Activated CD4-positive, alpha-beta T cell treated with anti-CD3 and anti-CD28 coated beads for 36 hours (primary cell): ENCODE data around the gene EEF1AKMT1. TPM values are rescaled to one million over a fixed set of nuclear protein-coding genes. Genes with fewer than 3 reads are reported as not detected.

Experiments
- ATAC-seq: fragments of 200-7000 bp; cut with Tn5 transposase; one replicate; pipeline ENCODE4 v1.10.0; 2021; ENCODE audit warnings: mild to moderate bottlenecking, moderate library complexity
- CTCF ChIA-PET: fragments of 350-600 bp; sonication (Branson Sonifier 250); formaldehyde crosslinking; loops from one replicate; lab custom pipeline; 2021; ENCODE audit warnings: antibody characterized with exemption; lab: Charles Lee
- POLR2A ChIA-PET: fragments of 350-600 bp; sonication (Branson Sonifier 250); formaldehyde crosslinking; loops from one replicate; lab custom pipeline; 2021; ENCODE audit warnings: antibody characterized with exemption, inconsistent platforms; lab: Charles Lee
- DNase-seq: peaks from one replicate; pipeline ENCODE4 v3.0.0-alpha.2; 2020
- H3K27ac Mint-ChIP-seq: one replicate; pipeline ENCODE4 v1.8.0; 2021; ENCODE audit warnings: mixed read lengths
- H3K27me3 Mint-ChIP-seq: one replicate; pipeline ENCODE4 v1.8.0; 2021; ENCODE audit warnings: mixed read lengths
- H3K36me3 Mint-ChIP-seq: one replicate; pipeline ENCODE4 v1.8.0; 2021; ENCODE audit warnings: low read depth, mixed read lengths
- H3K4me1 Mint-ChIP-seq: one replicate; pipeline ENCODE4 v1.8.0; 2021; ENCODE audit warnings: mixed read lengths
- H3K4me3 Mint-ChIP-seq: one replicate; pipeline ENCODE4 v1.8.0; 2021; ENCODE audit warnings: mild to moderate bottlenecking, moderate library complexity, mixed read lengths
- H3K9me3 Mint-ChIP-seq: one replicate; pipeline ENCODE4 v1.8.0; 2021; ENCODE audit warnings: low read depth, mixed read lengths
- intact Hi-C, 2 experiments: fragments of 100-400 bp; cut with DNase I in 1 of 2; cut with micrococcal nuclease in 1 of 2; formaldehyde crosslinking; loops; one replicate each; pipeline versions ENCODE4 v1.14.2 to v1.15.1; 2022 to 2024; cut with DNase I, micrococcal nuclease
- total RNA-seq, 2 experiments: library from RNA; stranded (reverse); gene quantifications; one replicate each; pipeline ENCODE4 v1.2.3, GENCODE V29; 2021

Gene EEF1AKMT1, protein sequence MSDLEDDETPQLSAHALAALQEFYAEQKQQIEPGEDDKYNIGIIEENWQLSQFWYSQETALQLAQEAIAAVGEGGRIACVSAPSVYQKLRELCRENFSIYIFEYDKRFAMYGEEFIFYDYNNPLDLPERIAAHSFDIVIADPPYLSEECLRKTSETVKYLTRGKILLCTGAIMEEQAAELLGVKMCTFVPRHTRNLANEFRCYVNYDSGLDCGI
- total RNA-seq: 10 to 100 TPM; 21.0 to 23.9 TPM

DNA sequence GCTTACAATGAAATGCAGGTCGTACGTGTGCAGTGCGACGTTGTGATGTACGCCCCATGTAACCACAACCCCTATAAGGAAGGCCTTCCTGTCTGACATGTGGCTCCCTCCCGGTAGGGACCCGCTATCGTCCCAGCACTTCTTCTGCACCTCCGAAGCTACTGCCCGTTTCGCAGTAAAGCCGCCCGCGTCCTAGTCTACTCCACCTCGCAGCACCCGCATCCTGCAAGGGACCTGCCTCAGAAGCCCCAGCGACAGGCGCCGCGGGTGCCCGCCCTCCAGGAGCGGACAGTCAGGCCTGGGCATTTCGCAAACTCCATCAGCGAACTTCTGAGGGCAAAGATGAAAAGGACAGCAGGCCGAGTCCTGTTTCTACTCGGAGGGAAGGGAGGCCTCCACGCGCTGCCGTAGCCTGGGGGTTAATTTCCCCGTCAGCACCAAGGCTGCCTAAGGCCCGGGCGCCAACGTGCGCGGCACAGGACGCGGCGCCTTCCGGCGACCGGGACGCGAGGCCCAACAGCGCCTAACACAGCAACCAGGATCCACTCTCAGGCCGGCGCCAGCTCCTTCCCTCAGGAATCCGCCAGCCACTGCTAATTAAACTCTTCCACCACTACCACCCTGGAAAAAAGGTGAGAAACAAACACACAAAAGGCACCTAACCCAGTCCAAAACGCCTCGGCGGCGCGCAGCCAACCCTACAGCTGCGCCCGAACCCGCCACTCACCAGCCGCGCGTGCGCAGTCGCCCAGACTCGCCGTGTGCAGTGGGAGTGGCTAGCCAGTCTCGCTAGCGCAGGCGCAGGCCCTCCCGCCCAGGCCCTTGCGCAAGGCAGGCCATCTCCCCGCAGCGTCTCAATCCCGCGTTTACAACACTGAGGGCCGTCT is at the start of gene EEF1AKMT1:
TSS of gene EEF1AKMT1 (minus strand) at position 768 of the 887 bp plus-strand sequence. CDS start 16,363 bp downstream, outside the sequence.
- intact Hi-C loops: loop anchor here (1.0 to 5.0 kb wide), 14 partner anchors 61 to 1141 kb away; partner anchors contain the start of genes IFT88 (in 2 of the 2), XPO4 (in 2 of the 2), CRYL1 (in 1 of the 2) and IL17D (in 1 of the 2)
- ChIA-PET POLR2A (interaction anchor here (1.3 kb wide), 1 partner anchor 403 kb away, joined by 3 read pairs; the partner anchor contains the start of genes MRPL57 and SKA3), CTCF (interaction anchor here (0.6 to 1.6 kb wide), 4 partner anchors 50 to 132 kb away, joined by 3 to 5 read pairs (median 3); partner anchors contain the start of gene IL17D)
- ATAC-seq: peak; percentile 92
- Mint-ChIP-seq H3K9me3 (peaks cover 11% of the 10 kb centered on the region), H3K27me3 (no peaks in the 10 kb centered on the region), H3K27ac (peak within 1 kb of the TSS; percentile 100), H3K4me3 (peak within 1 kb of the TSS; percentile 93), H3K4me1 (peaks cover 45% of the 10 kb centered on the region), H3K36me3 (peaks cover 56% of the 10 kb centered on the region)
- DNase-seq: peak; percentile 98

DNA sequence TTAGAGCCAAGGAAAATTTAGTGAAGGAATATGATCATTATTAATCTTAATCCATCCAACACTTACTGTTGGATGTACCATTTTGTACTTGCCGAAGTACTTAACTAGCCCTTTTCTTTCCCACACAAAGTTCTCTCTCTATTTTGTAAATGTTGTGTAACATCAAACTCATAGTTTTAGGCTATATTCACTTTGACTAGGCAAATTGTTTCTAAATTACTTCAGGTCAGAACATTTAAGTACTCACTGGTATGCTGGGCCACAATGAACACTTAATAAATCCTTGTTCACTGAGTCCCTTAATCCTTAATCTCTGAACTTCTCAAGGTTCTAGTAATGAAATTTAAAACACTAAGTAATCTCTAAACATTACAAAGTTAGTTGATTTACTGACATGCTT is 49.3 kb upstream of the EEF1AKMT1 start:
- no peaks in the 10 kb centered on the region for H3K27me3 Mint-ChIP-seq
- H3K36me3 Mint-ChIP-seq: peaks cover 22% of the 10 kb centered on the region
- no peaks in the 10 kb centered on the region for H3K9me3 Mint-ChIP-seq
- DNase-seq: no peak
- no peak for ATAC-seq
- CTCF ChIA-PET: interaction anchor here (0.8 kb wide), 1 partner anchor 30 kb away, joined by 3 read pairs; no protein-coding TSS in a partner anchor
- POLR2A ChIA-PET: no interaction called here
- no peak overlapping the region for H3K27ac Mint-ChIP-seq
- intact Hi-C loops: loop anchor here in 1 of 2 experiments (5.0 kb wide), 1 partner anchor 41 kb away; no protein-coding TSS in a partner anchor
- H3K4me3 Mint-ChIP-seq: no peak overlapping the region
- peaks cover 12% of the 10 kb centered on the region for H3K4me1 Mint-ChIP-seq

DNA sequence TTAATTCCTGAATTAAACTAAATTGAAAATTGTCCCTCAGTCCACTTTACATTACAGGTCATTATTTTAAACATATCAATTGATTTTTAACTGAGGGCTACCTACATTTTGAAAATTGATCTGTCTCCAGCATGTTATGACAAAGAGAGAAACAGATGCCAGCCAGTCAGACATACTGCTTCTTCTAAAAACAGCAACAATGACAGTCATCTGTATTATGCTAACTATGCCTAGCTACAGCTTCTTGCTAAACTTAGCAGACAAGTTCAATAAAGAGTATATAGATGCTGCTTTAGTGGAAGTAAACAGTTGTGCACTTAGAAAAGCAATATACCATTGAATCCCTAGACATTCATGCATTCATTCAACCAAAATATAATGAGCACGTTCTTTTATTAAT is 48.6 kb upstream of the EEF1AKMT1 start:
- DNase-seq (no peak), ATAC-seq (no peak)
- Mint-ChIP-seq H3K4me1 (peaks cover 12% of the 10 kb centered on the region), H3K9me3 (no peaks in the 10 kb centered on the region), H3K4me3 (no peak overlapping the region), H3K36me3 (peaks cover 22% of the 10 kb centered on the region), H3K27ac (no peak overlapping the region), H3K27me3 (no peaks in the 10 kb centered on the region)
- intact Hi-C loops: loop anchor here in 1 of 2 experiments (5.0 kb wide), 1 partner anchor 40 kb away; no protein-coding TSS in a partner anchor
- ChIA-PET CTCF (interaction anchor here (0.8 to 2.9 kb wide), 3 partner anchors 10 to 329 kb away, joined by 3 to 11 read pairs (median 5); no protein-coding TSS in a partner anchor), POLR2A (no interaction called here)

DNA sequence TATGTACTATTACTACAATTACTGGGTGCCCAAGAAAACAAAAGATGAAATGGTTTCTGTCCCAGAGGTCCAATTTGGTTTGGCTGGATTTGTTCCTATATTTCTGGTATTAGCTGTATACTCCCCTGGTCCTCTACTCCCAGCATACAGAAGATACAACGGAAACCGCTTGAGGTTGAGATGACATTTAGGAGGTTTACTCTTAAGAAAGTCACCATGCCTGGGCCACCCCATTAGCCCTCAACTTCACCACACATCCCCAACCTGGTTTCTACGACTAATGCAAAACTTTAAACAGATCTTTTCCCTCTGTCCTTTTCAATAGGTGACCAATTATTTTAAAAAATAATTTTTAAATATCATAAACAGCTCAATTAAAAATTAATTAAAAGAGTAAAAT is 46.0 kb upstream of the EEF1AKMT1 start:
- CTCF ChIA-PET: interaction anchor here (0.6 to 2.9 kb wide), 5 partner anchors 9 to 326 kb away, joined by 3 to 14 read pairs (median 4); no protein-coding TSS in a partner anchor
- intact Hi-C loops: loop anchor here in 1 of 2 experiments (5.0 kb wide), 1 partner anchor 37 kb away; no protein-coding TSS in a partner anchor
- Mint-ChIP-seq H3K9me3 (no peaks in the 10 kb centered on the region), H3K27ac (no peak overlapping the region), H3K27me3 (no peaks in the 10 kb centered on the region), H3K4me1 (peaks cover 12% of the 10 kb centered on the region), H3K36me3 (peaks cover 25% of the 10 kb centered on the region), H3K4me3 (no peak overlapping the region)
- POLR2A ChIA-PET: no interaction called here
- ATAC-seq (no peak), DNase-seq (no peak)

DNA sequence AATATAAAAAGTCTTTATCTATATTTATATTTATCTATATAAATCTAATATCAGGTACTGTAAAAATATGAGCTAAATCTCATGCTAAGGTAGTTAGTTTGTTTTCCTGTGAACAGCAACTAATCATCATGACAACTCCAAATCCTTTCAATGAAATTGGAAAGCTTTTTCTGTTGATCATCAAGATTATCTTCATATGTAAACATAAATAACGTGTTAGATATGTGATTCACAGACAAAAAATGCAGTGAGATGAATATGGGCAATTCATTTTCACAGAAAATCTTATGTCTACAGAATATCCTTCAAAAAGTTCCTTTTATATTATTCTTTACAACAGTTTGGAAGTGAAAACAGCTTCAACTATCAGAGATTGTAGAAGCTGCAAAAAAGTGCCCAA is 41.7 kb upstream of the EEF1AKMT1 start:
- POLR2A ChIA-PET: no interaction called here
- Mint-ChIP-seq H3K36me3 (peaks cover 26% of the 10 kb centered on the region), H3K9me3 (no peaks in the 10 kb centered on the region), H3K27me3 (no peaks in the 10 kb centered on the region), H3K4me3 (no peak overlapping the region), H3K27ac (no peak overlapping the region), H3K4me1 (peaks cover under 1% of the 10 kb centered on the region)
- ATAC-seq: no peak
- DNase-seq: no peak
- CTCF ChIA-PET: interaction anchor here (0.7 to 3.6 kb wide), 4 partner anchors 10 to 755 kb away, joined by 3 to 26 read pairs (median 4); no protein-coding TSS in a partner anchor
- intact Hi-C loops: no loop called here

DNA sequence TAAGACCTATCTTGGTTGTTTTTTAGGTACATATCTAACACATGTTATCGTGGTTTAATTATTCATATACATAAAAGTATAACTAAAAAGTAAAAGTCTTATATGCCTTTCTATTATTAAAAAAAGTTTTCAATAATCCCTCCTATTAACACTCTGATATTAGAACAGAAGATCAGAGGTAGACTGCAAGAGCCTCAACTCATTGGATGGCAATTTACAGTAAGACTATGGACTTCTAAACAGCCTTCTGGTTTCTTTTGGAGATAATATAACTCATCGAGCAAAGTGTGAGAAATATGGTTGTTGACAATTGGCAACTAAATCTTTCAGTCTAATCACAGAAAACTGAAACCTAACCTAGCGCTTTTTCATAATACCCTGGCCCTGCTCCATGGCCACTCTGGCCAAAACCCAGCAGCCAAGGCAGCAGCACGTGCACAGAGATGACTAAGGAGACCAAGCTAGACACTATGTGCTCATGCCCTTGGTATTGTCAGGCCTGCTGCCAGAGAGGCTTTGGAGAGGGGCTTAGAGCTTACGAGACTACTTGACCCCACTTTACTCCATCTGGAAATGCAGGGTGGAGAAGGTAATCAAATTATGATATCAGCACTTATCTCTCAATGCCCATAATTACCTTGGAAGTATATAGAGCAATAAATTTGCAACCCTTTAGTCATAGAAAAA is 40.6 kb upstream of the EEF1AKMT1 start:
- peaks cover 24% of the 10 kb centered on the region for H3K36me3 Mint-ChIP-seq
- H3K9me3 Mint-ChIP-seq: no peaks in the 10 kb centered on the region
- intact Hi-C loops: no loop called here
- ATAC-seq (no peak), DNase-seq (no peak)
- H3K27ac Mint-ChIP-seq: no peak overlapping the region
- ChIA-PET POLR2A (no interaction called here), CTCF (interaction anchor here (0.8 to 3.6 kb wide), 3 partner anchors 11 to 92 kb away, joined by 3 to 26 read pairs (median 3); no protein-coding TSS in a partner anchor)
- no peaks in the 10 kb centered on the region for H3K4me1 Mint-ChIP-seq
- no peak overlapping the region for H3K4me3 Mint-ChIP-seq
- no peaks in the 10 kb centered on the region for H3K27me3 Mint-ChIP-seq

DNA sequence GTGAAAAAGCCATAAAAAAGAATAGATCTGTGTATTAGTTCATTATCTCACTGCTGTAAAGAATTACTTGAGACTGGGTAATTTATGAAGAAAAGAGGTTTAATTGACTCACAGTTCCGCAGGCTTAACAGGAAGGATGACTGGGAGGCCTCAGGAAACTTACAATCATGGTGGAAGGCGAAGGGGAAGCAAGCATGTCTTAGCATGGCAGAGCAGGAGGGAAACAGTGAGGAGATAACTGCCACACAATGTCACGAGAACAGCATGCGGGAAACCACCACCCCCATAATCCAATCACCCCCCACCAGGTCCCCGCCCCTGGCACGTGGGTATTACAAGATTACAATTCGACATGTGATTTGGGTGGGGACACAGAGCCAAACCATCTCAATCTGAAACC is 39.1 kb upstream of the EEF1AKMT1 start:
- POLR2A ChIA-PET: no interaction called here
- ATAC-seq (no peak), DNase-seq (no peak)
- no peak overlapping the region for H3K4me3 Mint-ChIP-seq
- no peaks in the 10 kb centered on the region for H3K4me1 Mint-ChIP-seq
- CTCF ChIA-PET: no interaction called here
- no peak overlapping the region for H3K27ac Mint-ChIP-seq
- H3K36me3 Mint-ChIP-seq: peaks cover 28% of the 10 kb centered on the region
- intact Hi-C loops: no loop called here
- no peaks in the 10 kb centered on the region for H3K9me3 Mint-ChIP-seq
- no peaks in the 10 kb centered on the region for H3K27me3 Mint-ChIP-seq

DNA sequence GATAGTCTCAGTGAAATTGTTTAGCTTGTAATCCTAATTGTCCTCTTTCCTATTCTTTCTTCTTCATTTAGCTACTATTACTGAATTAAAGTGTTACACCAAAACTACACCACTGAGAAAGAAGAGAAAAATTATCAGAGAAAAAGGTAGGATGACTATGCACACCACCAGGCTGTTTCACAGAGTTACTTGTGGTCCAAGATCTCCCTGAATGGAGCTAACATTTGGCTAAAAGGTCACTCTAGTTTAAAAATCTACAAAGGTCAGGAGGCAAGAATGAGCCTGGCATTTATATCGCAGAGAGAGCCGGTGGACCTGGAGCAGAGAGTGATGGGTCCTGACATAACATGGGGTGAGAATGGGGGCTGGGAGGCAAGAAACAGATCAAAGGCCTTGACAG is 37.0 kb upstream of the EEF1AKMT1 start:
- POLR2A ChIA-PET: no interaction called here
- Mint-ChIP-seq H3K36me3 (peaks cover 36% of the 10 kb centered on the region), H3K9me3 (no peaks in the 10 kb centered on the region), H3K4me1 (no peaks in the 10 kb centered on the region), H3K4me3 (no peak overlapping the region), H3K27me3 (no peaks in the 10 kb centered on the region), H3K27ac (no peak overlapping the region)
- CTCF ChIA-PET: interaction anchor here (0.6 to 1.3 kb wide), 3 partner anchors 10 to 91 kb away, joined by 3 to 4 read pairs (median 3); no protein-coding TSS in a partner anchor
- ATAC-seq: no peak
- DNase-seq: no peak
- intact Hi-C loops: no loop called here

DNA sequence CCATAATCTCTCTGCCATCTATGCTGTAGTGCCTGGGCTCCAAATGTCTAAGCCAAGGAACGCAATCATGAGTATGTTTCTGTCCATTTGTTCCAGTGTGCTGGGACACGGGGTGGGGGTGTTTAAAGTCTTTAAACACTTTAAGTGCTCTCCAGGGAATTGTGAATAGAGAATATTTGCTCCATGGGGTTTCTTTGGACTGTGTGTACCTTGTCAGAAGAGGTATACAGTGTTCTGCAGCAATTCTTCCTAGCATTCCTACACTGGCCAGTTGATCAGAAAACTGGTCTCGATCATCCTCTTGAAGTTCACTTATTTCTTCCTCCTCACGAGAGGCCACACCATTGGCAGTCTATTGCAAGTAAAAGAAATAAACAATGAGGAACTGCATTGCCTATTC is 35.1 kb upstream of the EEF1AKMT1 start:
- Mint-ChIP-seq H3K27me3 (no peaks in the 10 kb centered on the region), H3K9me3 (no peaks in the 10 kb centered on the region), H3K36me3 (peaks cover 39% of the 10 kb centered on the region), H3K4me1 (no peaks in the 10 kb centered on the region), H3K27ac (no peak overlapping the region), H3K4me3 (no peak overlapping the region)
- intact Hi-C loops: no loop called here
- ChIA-PET CTCF (interaction anchor here (2.0 kb wide), 1 partner anchor 9 kb away, joined by 10 read pairs; no protein-coding TSS in a partner anchor), POLR2A (no interaction called here)
- no peak for DNase-seq
- ATAC-seq: no peak

DNA sequence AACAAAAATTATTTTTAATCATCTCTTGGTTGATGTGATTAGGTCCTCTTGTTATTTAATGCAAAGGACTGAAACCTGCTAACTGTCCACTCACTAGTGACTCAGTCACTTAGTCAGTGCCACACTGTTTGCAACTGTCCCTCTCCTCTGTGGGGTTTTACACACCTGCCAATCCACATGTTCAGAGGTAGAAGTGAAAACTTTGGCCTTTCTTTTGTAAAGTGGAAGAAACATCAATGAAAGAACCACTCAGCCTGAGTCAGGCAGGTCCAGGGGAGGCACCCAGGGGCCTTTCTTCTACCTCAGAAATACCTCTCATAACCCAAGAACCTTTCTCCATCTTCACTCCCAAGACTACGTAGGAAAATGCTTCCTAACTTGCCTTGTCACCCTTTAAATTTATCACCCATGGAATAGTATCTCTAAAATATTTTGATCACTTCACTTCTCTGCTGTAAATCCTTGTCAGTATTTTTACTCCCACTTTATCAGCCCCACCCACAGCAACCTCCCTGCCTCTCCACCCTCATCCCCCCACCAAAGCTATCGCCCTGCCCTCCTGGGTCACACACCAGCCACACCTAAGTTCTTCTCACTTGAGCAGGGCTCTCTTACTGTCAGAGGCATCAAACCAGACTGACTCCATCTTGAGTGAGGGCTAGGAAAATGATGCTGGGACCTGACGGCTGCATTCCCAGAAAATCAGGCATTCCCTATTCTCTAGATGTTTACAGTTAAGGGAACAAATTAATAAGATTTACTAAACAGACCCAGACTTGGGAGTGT is 29.6 kb upstream of the EEF1AKMT1 start:
- Mint-ChIP-seq H3K36me3 (peaks cover 33% of the 10 kb centered on the region), H3K4me3 (no peak overlapping the region), H3K27me3 (no peaks in the 10 kb centered on the region), H3K9me3 (no peaks in the 10 kb centered on the region), H3K27ac (peak overlapping the region; percentile 55), H3K4me1 (peaks cover 13% of the 10 kb centered on the region)
- ChIA-PET POLR2A (no interaction called here), CTCF (no interaction called here)
- intact Hi-C loops: no loop called here
- ATAC-seq (peak; percentile 36), DNase-seq (no peak)
